ENCODE data around the gene NFKBIB. TPM values are rescaled to one million over a fixed set of nuclear protein-coding genes. Genes with fewer than 3 reads are reported as not detected.
A peak's percentile ranks its signal among the peaks of the same experiment; 100 is the strongest.

NFKBIB gene
- total and polyA plus RNA-seq, 2 of the 13 experiments (the other 11 are each of a cell fraction or from before 2014, with no cell fraction given) = 8.6 to 14.9 TPM

DNA sequence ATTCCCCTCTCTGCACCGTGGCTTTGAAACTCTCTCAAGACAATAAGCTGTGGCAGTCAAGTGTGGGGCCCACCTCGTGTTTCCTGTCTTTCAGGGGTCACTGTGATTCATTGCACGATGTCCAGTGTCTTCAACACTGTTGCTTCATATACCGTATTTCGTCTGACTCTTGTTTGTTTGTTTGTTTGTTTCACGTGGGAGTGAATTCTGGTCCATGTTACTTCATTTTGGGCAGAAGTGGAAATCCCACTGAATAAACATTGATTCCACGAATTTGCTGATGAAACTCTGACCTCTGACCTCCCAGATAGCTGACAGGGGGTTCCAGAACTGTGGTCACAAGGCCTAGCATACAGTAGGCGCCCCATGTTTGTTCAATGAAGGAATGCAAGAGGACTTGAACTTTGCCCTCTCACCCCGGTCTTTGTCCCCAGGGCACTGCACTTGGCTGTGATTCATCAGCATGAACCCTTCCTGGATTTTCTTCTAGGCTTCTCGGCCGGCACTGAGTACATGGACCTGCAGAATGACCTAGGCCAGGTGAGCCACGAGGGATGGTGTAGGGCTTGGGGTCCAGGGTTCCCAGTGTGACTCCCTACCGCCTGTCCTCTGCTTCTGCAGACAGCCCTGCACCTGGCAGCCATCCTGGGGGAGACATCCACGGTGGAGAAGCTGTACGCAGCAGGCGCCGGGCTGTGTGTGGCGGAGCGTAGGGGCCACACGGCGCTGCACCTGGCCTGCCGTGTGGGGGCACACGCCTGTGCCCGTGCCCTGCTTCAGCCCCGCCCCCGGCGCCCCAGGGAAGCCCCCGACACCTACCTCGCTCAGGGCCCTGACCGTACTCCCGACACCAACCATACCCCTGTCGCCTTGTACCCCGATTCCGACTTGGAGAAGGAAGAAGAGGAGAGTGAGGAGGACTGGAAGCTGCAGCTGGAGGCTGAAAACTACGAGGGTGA is 5.1 kb downstream of the NFKBIB start:
- TF ChIP-seq, protein P1, sequence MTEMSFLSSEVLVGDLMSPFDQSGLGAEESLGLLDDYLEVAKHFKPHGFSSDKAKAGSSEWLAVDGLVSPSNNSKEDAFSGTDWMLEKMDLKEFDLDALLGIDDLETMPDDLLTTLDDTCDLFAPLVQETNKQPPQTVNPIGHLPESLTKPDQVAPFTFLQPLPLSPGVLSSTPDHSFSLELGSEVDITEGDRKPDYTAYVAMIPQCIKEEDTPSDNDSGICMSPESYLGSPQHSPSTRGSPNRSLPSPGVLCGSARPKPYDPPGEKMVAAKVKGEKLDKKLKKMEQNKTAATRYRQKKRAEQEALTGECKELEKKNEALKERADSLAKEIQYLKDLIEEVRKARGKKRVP (CRISPR knock-in tag; IDR thresholded peaks at IDR 0.05) = 0 out of 4 replicates have a peak, but pooled peaks of 1 of the 2 experiments have one; percentile 35
- TF ChIP-seq ZKSCAN8 (CRISPR knock-in tag; IDR thresholded peaks at IDR 0.05; ENCODE audit: borderline replicate concordance) (peak; percentile 99), HNF4A (CRISPR knock-in tag; IDR thresholded peaks at IDR 0.05) (peak; percentile 43), FOSL2 (CRISPR knock-in tag; IDR thresholded peaks at IDR 0.05) (peak; percentile 32; the same call in 1 of the 2 replicates), HNF4G (IDR thresholded peaks at IDR 0.05; ENCODE audit: borderline replicate concordance, low read depth, low read length) (peak; percentile 57; the same call in 1 of the 2 replicates), HNF4G (CRISPR knock-in tag; IDR thresholded peaks at IDR 0.05; ENCODE audit: borderline replicate concordance, low read depth) (no peak), ZNF547 (CRISPR knock-in tag; IDR thresholded peaks at IDR 0.05) (no peak), SIX1 (CRISPR knock-in tag; IDR thresholded peaks at IDR 0.05; ENCODE audit: borderline replicate concordance) (no peak), NR2C2 (CRISPR knock-in tag; IDR thresholded peaks at IDR 0.05; ENCODE audit: borderline replicate concordance) (peak; percentile 62; the same call in 1 of the 2 replicates), GFI1 (CRISPR knock-in tag; IDR thresholded peaks at IDR 0.05; ENCODE audit: borderline replicate concordance) (peak; percentile 58; the same call in 1 of the 2 replicates), CEBPB (IDR thresholded peaks at IDR 0.05; ENCODE audit: borderline replicate concordance, low read depth, low read length) (0 out of 2 replicates have a peak, but pooled peaks have one; percentile 4), ZNF34 (CRISPR knock-in tag; IDR thresholded peaks at IDR 0.05; ENCODE audit: borderline replicate concordance) (no peak), NR2F1 (CRISPR knock-in tag; IDR thresholded peaks at IDR 0.05) (peak in 1 of 2 experiments; percentile 60; a peak in 2 of 4 replicates), KDM5B (CRISPR knock-in tag; IDR thresholded peaks at IDR 0.05; ENCODE audit: borderline replicate concordance) (no peak), ZMYM2 (CRISPR knock-in tag; IDR thresholded peaks at IDR 0.05) (0 out of 2 replicates have a peak, but pooled peaks have one; percentile 28)
- TF ChIP-seq, protein P2, sequence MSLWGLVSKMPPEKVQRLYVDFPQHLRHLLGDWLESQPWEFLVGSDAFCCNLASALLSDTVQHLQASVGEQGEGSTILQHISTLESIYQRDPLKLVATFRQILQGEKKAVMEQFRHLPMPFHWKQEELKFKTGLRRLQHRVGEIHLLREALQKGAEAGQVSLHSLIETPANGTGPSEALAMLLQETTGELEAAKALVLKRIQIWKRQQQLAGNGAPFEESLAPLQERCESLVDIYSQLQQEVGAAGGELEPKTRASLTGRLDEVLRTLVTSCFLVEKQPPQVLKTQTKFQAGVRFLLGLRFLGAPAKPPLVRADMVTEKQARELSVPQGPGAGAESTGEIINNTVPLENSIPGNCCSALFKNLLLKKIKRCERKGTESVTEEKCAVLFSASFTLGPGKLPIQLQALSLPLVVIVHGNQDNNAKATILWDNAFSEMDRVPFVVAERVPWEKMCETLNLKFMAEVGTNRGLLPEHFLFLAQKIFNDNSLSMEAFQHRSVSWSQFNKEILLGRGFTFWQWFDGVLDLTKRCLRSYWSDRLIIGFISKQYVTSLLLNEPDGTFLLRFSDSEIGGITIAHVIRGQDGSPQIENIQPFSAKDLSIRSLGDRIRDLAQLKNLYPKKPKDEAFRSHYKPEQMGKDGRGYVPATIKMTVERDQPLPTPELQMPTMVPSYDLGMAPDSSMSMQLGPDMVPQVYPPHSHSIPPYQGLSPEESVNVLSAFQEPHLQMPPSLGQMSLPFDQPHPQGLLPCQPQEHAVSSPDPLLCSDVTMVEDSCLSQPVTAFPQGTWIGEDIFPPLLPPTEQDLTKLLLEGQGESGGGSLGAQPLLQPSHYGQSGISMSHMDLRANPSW (CRISPR knock-in tag; IDR thresholded peaks at IDR 0.05; ENCODE audit: borderline replicate concordance) = no peak
- TF ChIP-seq, protein P3, sequence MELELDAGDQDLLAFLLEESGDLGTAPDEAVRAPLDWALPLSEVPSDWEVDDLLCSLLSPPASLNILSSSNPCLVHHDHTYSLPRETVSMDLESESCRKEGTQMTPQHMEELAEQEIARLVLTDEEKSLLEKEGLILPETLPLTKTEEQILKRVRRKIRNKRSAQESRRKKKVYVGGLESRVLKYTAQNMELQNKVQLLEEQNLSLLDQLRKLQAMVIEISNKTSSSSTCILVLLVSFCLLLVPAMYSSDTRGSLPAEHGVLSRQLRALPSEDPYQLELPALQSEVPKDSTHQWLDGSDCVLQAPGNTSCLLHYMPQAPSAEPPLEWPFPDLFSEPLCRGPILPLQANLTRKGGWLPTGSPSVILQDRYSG (CRISPR knock-in tag; IDR thresholded peaks at IDR 0.05) = no peak
- intact Hi-C loops (cut with micrococcal nuclease; ENCODE audit: unreplicated experiment) (no loop called here), in situ Hi-C loops (cut with HindIII; ENCODE audit: extremely low pct_ligation_motif_present, low pct_unique_long_range_greater_than_20kb) (loop anchor here (25.0 kb wide), 1 partner anchor 168 kb away; the partner anchor contains the start of gene CAPN12)
- ChIA-PET CTCF (ENCODE audit: low intra/inter-chr PET ratio, low total read pairs) (no interaction called here), POLR2A (interaction anchor here (0.6 to 1.0 kb wide), 2 partner anchors 13 to 37 kb away, joined by 4 read pairs; no protein-coding TSS in a partner anchor)
- Histone ChIP-seq H3K27ac (ENCODE audit: extremely low read length, insufficient read depth, low read length) (no peak overlapping the region), H3K27me3 (ENCODE audit: control insufficient read depth in 1 of 2, insufficient read depth in 2 of 2, low read length in 2 of 2) (no peaks in the 10 kb centered on the region), H2AFZ (ENCODE audit: low read length) (no peak overlapping the region), H3K36me3 (replicated peaks in 1 of 2; ENCODE audit: control insufficient read depth in 1 of 2, insufficient read depth in 2 of 2, low read length in 2 of 2) (peaks cover 4 to 12% of the 10 kb centered on the region in 2 experiments; a peak in 3 of 5 replicates), H3K9ac (ENCODE audit: insufficient read depth, low read depth, low read length) (no peak overlapping the region), H3K9me3 (ENCODE audit: low read length) (no peaks in the 10 kb centered on the region), H3K4me2 (ENCODE audit: low read depth, low read length) (no peak overlapping the region), H4K20me1 (ENCODE audit: insufficient read depth, low read length) (no peaks in the 10 kb centered on the region), H3K4me1 (ENCODE audit: insufficient read depth, low read length) (peaks cover 21% of the 10 kb centered on the region), H3K79me2 (ENCODE audit: insufficient read depth, low read length) (peaks cover 1% of the 10 kb centered on the region), H3K4me3 (replicated peaks in 1 of 3; ENCODE audit: insufficient read depth in 1 of 3, low read depth in 2 of 3, low read length in 3 of 3) (no peak overlapping the region)
- 88% methylated on average over 35 of the region's 35 CpGs for WGBS (ENCODE audit: low lambda C conversion rate)
- peak; percentile 15; the same call in 2 of the 3 replicates for ATAC-seq
- DNase-seq (ENCODE audit: low spot score) = no peak
- no peak for FAIRE-seq
- BruUV-seq (replicated peaks) = no TSS peak
